Measurements from ENCODE around the gene POLR2F. TPM values are rescaled to one million over a fixed set of nuclear protein-coding genes. Genes with fewer than 3 reads are reported as not detected.

The POLR2F gene
- total RNA-seq, 1 experiment from 2014 or later: 141 TPM

DNA sequence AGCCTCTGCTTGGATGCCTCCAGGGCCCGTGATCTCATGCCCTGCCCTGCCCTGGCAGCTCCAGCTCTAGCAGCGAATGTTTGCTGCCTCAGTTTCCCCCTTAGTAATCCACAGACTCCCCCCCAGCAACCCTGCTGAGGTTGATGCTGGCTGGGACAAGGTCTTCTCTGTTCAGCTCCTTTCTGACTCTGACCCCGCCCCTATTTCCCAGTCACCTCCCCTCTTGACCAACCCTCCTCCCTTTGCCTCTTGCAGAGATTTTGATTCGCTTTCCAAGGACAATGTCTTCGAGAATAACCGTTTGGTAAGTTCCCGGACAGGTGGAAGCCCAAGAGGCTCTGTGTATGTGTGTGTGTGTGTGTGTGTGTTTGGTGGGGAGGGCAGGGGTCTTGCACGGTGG is 41.8 kb upstream of the POLR2F start:
- H3T11ph ChIP-seq (ENCODE audit: low read length): no peak overlapping the region
- no peak overlapping the region for H2BK120ac ChIP-seq (ENCODE audit: low read depth, low read length, poor library complexity, severe bottlenecking)
- no peaks in the 10 kb centered on the region for H3K27me3 ChIP-seq (ENCODE audit: insufficient read depth, low read length)
- H3K27ac ChIP-seq (ENCODE audit: insufficient read length, low read depth, low read length): no peak overlapping the region
- Mint-ChIP-seq H3K4me3 (no peak overlapping the region), H3K27me3 (ENCODE audit: low read depth) (no peaks in the 10 kb centered on the region), H3K9me3 (no peaks in the 10 kb centered on the region), H3K36me3 (ENCODE audit: insufficient read depth in 1 of 3, low read depth in 3 of 3) (peaks cover 5 to 39% (median 26%) of the 10 kb centered on the region in 3 experiments; a peak in 6 of 7 replicates), H3K27ac (peak overlapping the region; percentile 62 to 91 (median 76); a peak in 5 of 7 replicates), H3K4me1 (peaks cover 37 to 39% of the 10 kb centered on the region in 2 experiments)
- no peaks in the 10 kb centered on the region for H3K9me3 ChIP-seq (ENCODE audit: control insufficient read depth, low read depth, low read length)
- H2BK5ac ChIP-seq (ENCODE audit: insufficient read length, low read length): no peak overlapping the region
- H3K23me2 ChIP-seq (ENCODE audit: insufficient read length, low read depth, low read length, poor library complexity, severe bottlenecking): peaks cover 4% of the 10 kb centered on the region
- no peaks in the 10 kb centered on the region for H3K79me1 ChIP-seq (ENCODE audit: insufficient read depth, low read depth, low read length, poor library complexity, severe bottlenecking)
- no peak overlapping the region for H3K56ac ChIP-seq (ENCODE audit: insufficient read length, low read depth, low read length)
- no peak overlapping the region for H3K23ac ChIP-seq (ENCODE audit: insufficient read length, low read depth, low read length)
- no peak overlapping the region for H3K18ac ChIP-seq (ENCODE audit: insufficient read length, low read depth, low read length)
- H3K9ac ChIP-seq (ENCODE audit: extremely low read depth, insufficient read length, low read length): no peak overlapping the region
- no peak overlapping the region for H2BK20ac ChIP-seq (ENCODE audit: low read depth, low read length, poor library complexity, severe bottlenecking)
- no peak overlapping the region for H4K91ac ChIP-seq (ENCODE audit: insufficient read length, low read depth, low read length)
- no peak overlapping the region for H4K8ac ChIP-seq (replicated peaks; ENCODE audit: insufficient read length, low read depth, low read length)
- H4K5ac ChIP-seq (ENCODE audit: insufficient read length, low read depth, low read length): no peak overlapping the region
- no peak for DNase-seq
- no peak overlapping the region for H2BK12ac ChIP-seq (ENCODE audit: insufficient read length, low read depth, low read length)
- H4K20me1 ChIP-seq (ENCODE audit: control insufficient read depth, insufficient read depth, insufficient read length): no peaks in the 10 kb centered on the region
- no peak overlapping the region for H2AK5ac ChIP-seq (ENCODE audit: insufficient read length, low read length)
- H3K79me2 ChIP-seq (ENCODE audit: insufficient read depth, low read length): no peaks in the 10 kb centered on the region
- no peak overlapping the region; the same call in 1 of the 2 replicates for H3K14ac ChIP-seq (ENCODE audit: insufficient read depth, low read length)
- no peaks in the 10 kb centered on the region for H3K4me1 ChIP-seq (ENCODE audit: insufficient read depth, low read length)
- no peak overlapping the region for H3K4ac ChIP-seq (ENCODE audit: low read depth, low read length)
- H3K4me2 ChIP-seq (ENCODE audit: insufficient read depth, insufficient read length, low read length): no peak overlapping the region
- no CpG with 5 or more reads among the region's 8 CpGs for WGBS (ENCODE audit: extremely low coverage, insufficient read length, low lambda C conversion rate)
- TF ChIP-seq, protein P1, sequence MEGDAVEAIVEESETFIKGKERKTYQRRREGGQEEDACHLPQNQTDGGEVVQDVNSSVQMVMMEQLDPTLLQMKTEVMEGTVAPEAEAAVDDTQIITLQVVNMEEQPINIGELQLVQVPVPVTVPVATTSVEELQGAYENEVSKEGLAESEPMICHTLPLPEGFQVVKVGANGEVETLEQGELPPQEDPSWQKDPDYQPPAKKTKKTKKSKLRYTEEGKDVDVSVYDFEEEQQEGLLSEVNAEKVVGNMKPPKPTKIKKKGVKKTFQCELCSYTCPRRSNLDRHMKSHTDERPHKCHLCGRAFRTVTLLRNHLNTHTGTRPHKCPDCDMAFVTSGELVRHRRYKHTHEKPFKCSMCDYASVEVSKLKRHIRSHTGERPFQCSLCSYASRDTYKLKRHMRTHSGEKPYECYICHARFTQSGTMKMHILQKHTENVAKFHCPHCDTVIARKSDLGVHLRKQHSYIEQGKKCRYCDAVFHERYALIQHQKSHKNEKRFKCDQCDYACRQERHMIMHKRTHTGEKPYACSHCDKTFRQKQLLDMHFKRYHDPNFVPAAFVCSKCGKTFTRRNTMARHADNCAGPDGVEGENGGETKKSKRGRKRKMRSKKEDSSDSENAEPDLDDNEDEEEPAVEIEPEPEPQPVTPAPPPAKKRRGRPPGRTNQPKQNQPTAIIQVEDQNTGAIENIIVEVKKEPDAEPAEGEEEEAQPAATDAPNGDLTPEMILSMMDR (conservative IDR thresholded peaks at IDR 0.05): no peak
- no peak overlapping the region for H2BK15ac ChIP-seq (ENCODE audit: low read depth, low read length)
- no peak overlapping the region for H2AFZ ChIP-seq (ENCODE audit: low read length)

Data from H9 (cell line).